GM20431 (cell line): ENCODE data around the gene RAD51B.

ENCODE experiments used
- in situ Hi-C: fragments of 300-500 bp; cut with MseI, MboI; formaldehyde crosslinking; loops from one replicate; pipeline ENCODE4 v1.15.0; 2020; ENCODE audit warnings: low sequenced_read_pairs; ENCODE audit not compliant: unreplicated experiment

The RAD51B gene

GRCh38 chr14:68730811-68731425 is 911.3 kb downstream of the RAD51B start:
- in situ Hi-C loops, result no loop called here

DNA sequence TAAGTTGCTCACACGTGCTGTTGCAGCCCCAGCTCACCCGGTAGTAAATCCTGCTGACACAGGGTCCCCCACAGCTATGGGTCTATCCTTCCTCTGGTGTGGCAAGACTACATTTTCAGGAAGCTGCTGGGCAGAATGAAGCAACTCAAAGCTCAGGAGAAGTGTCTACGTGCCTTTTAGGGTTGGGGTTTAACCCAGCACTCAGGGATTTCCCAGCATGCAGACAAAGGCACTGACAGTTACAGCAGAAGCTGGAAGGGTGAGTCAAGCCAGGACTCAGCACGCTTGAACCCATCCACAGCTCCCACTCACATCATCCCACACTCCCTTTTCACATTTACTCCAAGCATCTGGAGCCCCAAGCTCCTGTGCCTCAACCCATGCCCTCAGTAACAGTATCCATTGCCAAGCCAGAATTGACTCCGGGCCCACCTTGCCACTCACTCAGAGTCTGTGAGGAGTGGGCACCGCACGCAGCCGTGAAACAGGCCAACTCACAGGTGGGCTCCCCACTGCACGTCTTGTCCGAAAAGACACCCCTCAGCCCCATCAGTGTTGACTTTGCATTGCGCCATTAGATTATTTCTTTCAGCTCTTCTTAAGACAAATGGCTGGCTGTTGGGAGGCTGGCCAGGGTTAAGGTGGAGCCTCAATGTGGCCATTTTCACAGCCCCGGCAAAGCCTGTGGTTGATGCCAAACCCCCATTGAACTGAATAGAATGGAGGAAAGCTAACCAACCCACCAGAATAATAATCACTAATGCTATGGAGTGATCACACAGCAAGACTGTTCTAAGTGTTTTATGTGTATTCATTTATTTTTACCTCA is 913.7 kb downstream of the RAD51B start:
- in situ Hi-C loops, result no loop called here

- in situ Hi-C loops, result no loop called here
Observed at GRCh38 chr14:68734231-68734732, 914.7 kb downstream of the RAD51B start.

DNA sequence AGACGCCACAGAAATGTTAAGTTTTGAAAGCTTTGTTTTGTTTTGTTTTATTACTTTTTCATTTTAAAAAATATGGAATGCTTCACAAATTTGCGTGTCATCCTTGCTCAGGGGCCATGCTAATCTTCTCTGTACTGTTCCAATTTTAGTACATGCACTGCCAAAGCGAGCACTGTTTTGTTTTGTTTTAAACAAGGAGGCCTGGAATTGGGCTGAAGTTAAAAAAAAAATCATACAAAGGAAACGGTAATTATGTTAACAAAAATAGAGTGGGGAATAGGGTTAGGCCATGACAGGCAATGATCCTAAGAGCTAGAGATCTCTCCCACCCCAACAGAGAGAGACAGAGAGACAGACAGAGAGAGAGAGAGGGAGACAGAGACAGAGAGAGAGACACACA is 916.3 kb downstream of the RAD51B start:
- in situ Hi-C loops, result no loop called here

GRCh38 chr14:68736471-68736871 is 916.9 kb downstream of the RAD51B start:
- in situ Hi-C loops, result no loop called here

- in situ Hi-C loops, result no loop called here
Observed at GRCh38 chr14:68737086-68737485, 917.5 kb downstream of the RAD51B start.

GRCh38 chr14:68738559-68738958 is 919.0 kb downstream of the RAD51B start:
- in situ Hi-C loops, result no loop called here

- in situ Hi-C loops, result no loop called here
Observed at GRCh38 chr14:68739701-68740100, 920.1 kb downstream of the RAD51B start.

DNA sequence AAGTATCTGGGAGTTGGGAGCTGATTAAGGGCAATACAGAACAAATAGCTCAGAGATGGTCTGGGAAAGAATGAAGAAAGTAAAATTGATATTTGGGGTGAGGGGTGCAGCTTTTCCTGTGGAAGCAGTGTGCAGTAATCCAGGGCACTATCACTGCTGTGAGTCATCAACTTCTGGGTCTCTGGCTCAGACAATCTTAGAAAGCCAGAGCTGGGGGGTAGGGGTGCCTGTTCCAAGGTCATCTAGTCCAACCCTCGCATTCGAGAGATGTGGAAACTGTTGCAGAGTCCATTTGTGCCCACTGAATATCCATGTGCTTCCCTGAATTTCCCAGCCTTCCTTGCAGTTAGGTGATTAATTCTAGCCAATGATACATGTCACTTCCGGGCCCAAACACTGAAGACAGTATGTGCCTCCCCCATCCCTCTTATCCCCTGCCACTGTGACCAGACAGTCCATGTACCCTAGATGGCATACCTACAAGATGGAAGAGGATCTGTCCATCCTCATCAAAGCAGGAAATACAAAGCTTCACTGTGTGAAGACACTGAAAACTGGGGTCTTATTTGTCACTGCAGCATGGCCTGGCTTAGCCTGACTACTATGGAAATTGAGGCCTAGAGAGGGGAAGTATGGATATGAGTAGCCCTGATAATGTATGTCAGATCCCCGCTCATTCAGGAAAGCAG is 921.4 kb downstream of the RAD51B start:
- in situ Hi-C loops, result no loop called here

DNA sequence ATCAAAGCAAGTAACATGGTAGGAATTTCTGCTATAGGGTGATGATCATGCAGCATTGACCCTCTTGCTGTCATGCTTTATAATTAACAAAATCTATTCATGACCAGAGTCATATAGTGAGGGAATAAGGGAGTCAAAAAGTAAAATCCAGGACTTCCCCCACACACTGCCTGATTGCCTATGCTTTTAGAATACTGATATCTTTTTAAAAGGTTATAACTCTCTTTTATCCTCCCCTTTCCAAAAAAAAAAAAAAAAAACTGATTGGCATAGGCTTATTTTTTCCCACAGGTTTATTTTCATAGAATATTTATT is 921.9 kb downstream of the RAD51B start:
- in situ Hi-C loops, result no loop called here

GRCh38 chr14:68741839-68742470 is 922.4 kb downstream of the RAD51B start:
- in situ Hi-C loops, result no loop called here

- in situ Hi-C loops, result no loop called here
Observed at GRCh38 chr14:68744613-68745012, 925.0 kb downstream of the RAD51B start.

- in situ Hi-C loops, result no loop called here
Observed at GRCh38 chr14:68747393-68747792, 927.8 kb downstream of the RAD51B start.

GRCh38 chr14:68748260-68748659 is 928.7 kb downstream of the RAD51B start:
- in situ Hi-C loops, result no loop called here

DNA sequence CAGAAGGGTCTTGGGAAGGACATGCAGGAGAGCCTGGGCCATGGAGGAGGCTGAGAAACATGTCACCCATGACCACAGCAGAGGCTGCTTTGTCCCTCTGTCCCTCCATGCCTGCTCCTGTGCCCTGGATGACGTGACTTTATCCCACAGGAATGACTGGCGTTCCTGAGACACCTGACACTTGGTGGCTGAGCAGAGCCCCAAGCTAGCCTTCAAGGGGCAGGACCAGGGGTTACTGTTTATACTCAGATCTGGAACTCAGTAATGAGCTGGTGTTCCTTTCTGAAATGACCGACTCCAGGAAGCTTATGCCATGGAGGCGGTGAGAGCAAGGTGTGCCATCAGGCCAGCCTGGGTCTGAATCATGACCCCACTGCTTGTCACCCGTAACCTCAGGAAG is 929.1 kb downstream of the RAD51B start:
- in situ Hi-C loops, result no loop called here

- in situ Hi-C loops, result no loop called here
Observed at GRCh38 chr14:68749487-68750475, 930.2 kb downstream of the RAD51B start.

DNA sequence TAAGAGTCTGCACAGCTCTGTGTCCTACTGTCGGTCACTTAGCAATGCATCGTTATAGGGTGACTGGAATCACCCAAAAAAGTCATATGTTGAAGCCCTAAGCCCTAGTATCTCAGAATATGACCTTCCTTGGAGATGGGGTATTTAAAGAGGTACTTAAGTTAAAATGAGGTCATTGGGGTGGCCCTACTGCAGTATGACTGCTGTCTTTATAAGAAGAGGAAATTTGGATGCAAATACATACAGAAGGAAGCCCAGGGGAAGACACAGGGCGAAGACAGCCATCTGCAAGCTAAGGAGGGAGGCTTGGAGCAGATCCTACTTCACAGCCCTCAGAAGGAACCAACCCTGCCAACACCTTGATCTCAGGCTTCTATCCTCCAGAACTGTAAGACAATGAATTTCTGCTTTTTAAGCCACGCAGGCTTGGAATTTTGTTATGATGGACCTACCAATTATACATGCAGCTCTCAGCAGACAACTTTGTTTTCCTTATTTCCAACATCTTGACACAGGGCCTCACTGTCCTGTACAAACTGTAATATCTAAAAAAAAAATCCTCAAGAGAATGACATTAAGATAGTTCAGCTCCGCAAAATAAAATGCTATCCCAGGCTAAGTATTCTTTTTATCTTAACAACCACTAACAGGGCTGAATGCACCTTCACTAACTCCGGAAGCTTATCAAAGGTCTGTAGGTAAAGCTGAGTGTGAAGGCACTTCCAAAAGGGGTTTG is 932.9 kb downstream of the RAD51B start:
- in situ Hi-C loops, result no loop called here

GRCh38 chr14:68753690-68754089 is 934.1 kb downstream of the RAD51B start:
- in situ Hi-C loops, result no loop called here

DNA sequence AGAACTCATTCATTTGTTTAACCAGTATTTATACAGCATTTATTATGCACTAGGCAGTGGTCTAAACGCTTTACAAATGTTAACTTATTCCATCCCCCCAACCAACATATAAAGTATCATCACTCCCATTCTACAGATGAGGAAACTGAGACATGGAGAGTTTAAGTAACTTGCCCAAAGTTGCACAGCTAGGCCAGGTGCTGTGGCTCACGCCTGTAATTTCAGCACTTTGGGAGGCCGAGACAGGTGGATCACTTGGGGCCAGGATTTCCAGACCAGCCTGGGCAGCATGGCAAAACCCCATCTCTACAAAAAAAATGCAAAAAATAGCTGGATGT is 935.4 kb downstream of the RAD51B start:
- in situ Hi-C loops, result no loop called here
